ENCODE results near the gene CACFD1.

GRCh38 chr9:133518706-133519449, 59.1 kb downstream of the CACFD1 start:
- TF ChIP-seq EP300 (IDR thresholded peaks at IDR 0.05): no peak
- TF ChIP-seq CTCF (IDR thresholded peaks at IDR 0.05): no peak

Data from tibial nerve (tissue), 4 donors.